Measurements from ENCODE around the gene MBD3L1.

DNA sequence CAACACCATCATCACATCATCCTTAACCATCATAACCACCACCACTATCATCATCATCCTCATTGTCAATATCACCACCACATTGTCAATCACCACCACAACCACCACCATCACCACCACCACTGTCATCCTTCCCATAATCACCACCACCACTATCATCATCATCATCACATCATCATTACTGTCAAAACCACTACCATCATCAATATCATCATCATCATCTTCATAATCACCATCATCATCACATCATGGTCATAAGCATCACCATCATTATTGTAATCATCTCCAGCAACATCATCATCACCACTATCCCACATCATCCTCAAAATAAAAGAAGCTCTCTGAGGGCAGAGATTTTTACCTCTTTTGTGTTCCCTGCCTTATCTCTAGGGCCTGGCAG lies 52.2 kb downstream of the MBD3L1 start:
- TF ChIP-seq, protein P1, sequence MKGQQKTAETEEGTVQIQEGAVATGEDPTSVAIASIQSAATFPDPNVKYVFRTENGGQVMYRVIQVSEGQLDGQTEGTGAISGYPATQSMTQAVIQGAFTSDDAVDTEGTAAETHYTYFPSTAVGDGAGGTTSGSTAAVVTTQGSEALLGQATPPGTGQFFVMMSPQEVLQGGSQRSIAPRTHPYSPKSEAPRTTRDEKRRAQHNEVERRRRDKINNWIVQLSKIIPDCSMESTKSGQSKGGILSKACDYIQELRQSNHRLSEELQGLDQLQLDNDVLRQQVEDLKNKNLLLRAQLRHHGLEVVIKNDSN (IDR thresholded peaks at IDR 0.05; ENCODE audit: borderline replicate concordance, extremely low read length, insufficient read depth, low read depth, low read length), result no peak
- TF ChIP-seq FOS (IDR thresholded peaks at IDR 0.05; ENCODE audit: borderline replicate concordance, extremely low read depth, insufficient read length), result no peak

Data from GM12878 (cell line).